Psoas muscle (tissue), 8 donors: ENCODE measurements around the gene DR1. TPM values are rescaled to one million over a fixed set of nuclear protein-coding genes. Genes with fewer than 3 reads are reported as not detected.
"Not testable (repeated sequence)": the region's sequence is repeated elsewhere in the genome, so short reads cannot be mapped to it uniquely, and the experiment has no call there.

Experiments
- ATAC-seq, 4 donors: fragments of 200-7000 bp; cut with Tn5 transposase; one replicate each; pipeline ENCODE4 v1.9.1; 2020; ENCODE audit warnings: moderate library complexity in 3 of 4, mild to moderate bottlenecking in 2 of 4
- DNase-seq, 2 donors: peaks; one replicate each; pipeline ENCODE4 v3.0.0-alpha.2; 2020
- H3K27ac ChIP-seq: fragments of 200-600 bp; one replicate; pipeline ENCODE4 v1.8.0; 2022
- H3K27me3 ChIP-seq, 3 donors: fragments of 200-600 bp in 1 of 3; one replicate each; pipeline versions ENCODE4 v1.6.1 to v1.8.0; 2013 to 2022; ENCODE audit warnings: low read length in 2 of 3, mild to moderate bottlenecking in 2 of 3, moderate library complexity in 1 of 3; ENCODE audit not compliant: insufficient read depth in 3 of 3
- H3K36me3 ChIP-seq, 2 donors: fragments of 200-600 bp in 1 of 2; one replicate each; pipeline versions ENCODE4 v1.6.1 to v1.8.0; 2013 to 2022; ENCODE audit warnings: low read depth in 1 of 2, mild to moderate bottlenecking in 1 of 2, moderate library complexity in 1 of 2; ENCODE audit not compliant: insufficient read depth in 1 of 2
- H3K4me1 ChIP-seq: fragments of 200-600 bp; one replicate; pipeline ENCODE4 v1.8.0; 2022
- H3K4me3 ChIP-seq: fragments of 200-600 bp; one replicate; pipeline ENCODE4 v1.8.0; 2022; ENCODE audit warnings: mild to moderate bottlenecking
- H3K9me3 ChIP-seq: fragments of 200-600 bp; one replicate; pipeline ENCODE4 v1.8.0; 2022
- CTCF ChIP-seq: fragments of 200-600 bp; IDR thresholded peaks from one replicate; pipeline ENCODE4 v1.8.0; 2022; ENCODE audit warnings: antibody characterized with exemption
- WGBS, 3 donors: extraction: QIAGEN DNeasy Blood & Tissue Kit; methylation state at CpG; one replicate each; pipeline versions ENCODE4 v1.1.6 to v1.1.7; 2013; 5-methylcytosine and 5-hydroxymethylcytosine counted together
- intact Hi-C, 2 donors: fragments of 100-400 bp; cut with DNase I; formaldehyde crosslinking; loops; one replicate each; pipeline versions ENCODE4 v1.11.0 to v1.14.2; 2022
- polyA plus RNA-seq, 3 donors: library from polyadenylated mRNA; stranded (reverse); fragments of 200-250 nt; gene quantifications; one replicate each; pipeline ENCODE4 v1.2.3, GENCODE V29; 2013
- total RNA-seq, 4 donors: library from RNA; stranded (reverse); fragmentation: NEBNext Ultra II Directional in 2 of 4; extraction: Animal tissue kit (Norgen Biotek cat#: 25700) in 2 of 4; gene quantifications; one replicate each; pipeline versions ENCODE4 v1.2.1 to v1.2.4, GENCODE V29; 2021 to 2023
- donor health status: healthy with polysubstance abuse.
- donor health status: DM: no; HTN: no; CAD: no; lungs with moderate emphysema.
- donor health status: Bipolar disorder and iron deficiency.
- donor health status: healthy.
- donor health status: DM: yes; HTN: yes; CAD: no.
- donor health status: DM: no; HTN: no; CAD: no.
- donor health status: DM: no; HTN: no; CAD: no.
- donor health status: DM: yes; HTN: yes; CAD: no.

DR1 gene
- total and polyA plus RNA-seq, 7 donors = 13.6 to 46.7 (median 38.1) TPM

GRCh38 chr1:93349231-93350135, 3.8 kb downstream of the DR1 start:
- Histone ChIP-seq H3K9me3 (no peaks in the 10 kb centered on the region), H3K27ac (peak overlapping the region; percentile 94), H3K4me3 (peak overlapping the region; percentile 93), H3K27me3 (no peaks in the 10 kb centered on the region), H3K36me3 (peaks cover 0 to 13% of the 10 kb centered on the region in 2 donors), H3K4me1 (peaks cover 58% of the 10 kb centered on the region)
- DNase-seq = no peak
- intact Hi-C loops = loop anchor here (5.0 kb wide), 2 partner anchors 47 to 98 kb away; partner anchors contain the start of gene FNBP1L (in 1 of the 2)
- 33 to 49% (median 42%) methylated on average over 7 of the region's 7 CpGs for WGBS, 3 donors
- ATAC-seq = no peak
- TF ChIP-seq CTCF = no peak

GRCh38 chr1:93350322-93350721, 4.6 kb downstream of the DR1 start:
- ATAC-seq = no peak
- H3K4me1 ChIP-seq = peaks cover 56% of the 10 kb centered on the region
- H3K4me3 ChIP-seq = peak overlapping the region; percentile 93
- intact Hi-C loops = no loop called here
- peak overlapping the region; percentile 94 for H3K27ac ChIP-seq
- peaks cover 0 to 22% of the 10 kb centered on the region in 2 donors for H3K36me3 ChIP-seq
- H3K9me3 ChIP-seq = no peaks in the 10 kb centered on the region
- H3K27me3 ChIP-seq = no peaks in the 10 kb centered on the region
- WGBS, 3 donors = 94 to 100% (median 95%) methylated on average over 1 of the region's 1 CpG
- TF ChIP-seq CTCF = no peak
- no peak for DNase-seq

GRCh38 chr1:93350875-93351274, 5.2 kb downstream of the DR1 start:
- Histone ChIP-seq H3K27ac (peak overlapping the region; percentile 94), H3K9me3 (no peaks in the 10 kb centered on the region), H3K27me3 (no peaks in the 10 kb centered on the region), H3K36me3 (peaks cover 0 to 27% of the 10 kb centered on the region in 2 donors), H3K4me3 (peak overlapping the region; percentile 10), H3K4me1 (peaks cover 56% of the 10 kb centered on the region)
- ATAC-seq (no peak), DNase-seq (no peak)
- intact Hi-C loops = no loop called here
- 79 to 95% (median 87%) methylated on average over 1 of the region's 1 CpG for WGBS, 3 donors
- no peak for TF ChIP-seq CTCF

- DNase-seq, H3K9me3 ChIP-seq, intact Hi-C loops, H3K27me3 ChIP-seq: not testable (repeated sequence)
- Histone ChIP-seq H3K36me3 (peaks cover 0 to 32% of the 10 kb centered on the region in 2 donors), H3K27ac (peak overlapping the region; percentile 94), H3K4me1 (peaks cover 56% of the 10 kb centered on the region), H3K4me3 (peak overlapping the region; percentile 10)
- 63 to 80% (median 66%) methylated on average over 7 of the region's 7 CpGs for WGBS, 3 donors
- peak in 2 of 4 donors; percentile 8 to 35 for ATAC-seq
Measured at GRCh38 chr1:93351346-93351745, 5.6 kb downstream of the DR1 start.

GRCh38 chr1:93352376-93352775, 6.7 kb downstream of the DR1 start:
- Histone ChIP-seq H3K9me3 (no peaks in the 10 kb centered on the region), H3K4me1 (peaks cover 56% of the 10 kb centered on the region), H3K27ac (peak overlapping the region; percentile 94), H3K27me3 (no peaks in the 10 kb centered on the region), H3K4me3 (no peak overlapping the region), H3K36me3 (peaks cover 0 to 38% of the 10 kb centered on the region in 2 donors)
- intact Hi-C loops = no loop called here
- no peak for DNase-seq
- TF ChIP-seq CTCF = no peak
- ATAC-seq = no peak
